Measurements from ENCODE around the gene LIPG. TPM values are rescaled to one million over a fixed set of nuclear protein-coding genes. Genes with fewer than 3 reads are reported as not detected.

Gene LIPG
- total RNA-seq, 4 donors from 2014 or later, result 0.24 to 6.4 (median 1.9) TPM

- DNase-seq (no peak), ATAC-seq (no peak)
- TF ChIP-seq POLR2A (IDR thresholded peaks at IDR 0.05), result no peak
- no peak for TF ChIP-seq CTCF (IDR thresholded peaks at IDR 0.05 in 4 of 5, conservative IDR thresholded peaks at IDR 0.05 in 1 of 5)
- H3K9me3 ChIP-seq, result no peaks in the 10 kb centered on the region
- in situ Hi-C loops (cut with MboI; ENCODE audit: low sequenced_read_pairs in 4 of 4) (no loop called here), intact Hi-C loops (cut with DNase I; ENCODE audit: low total_unique reads) (no loop called here)
- H3K36me3 ChIP-seq, result no peaks in the 10 kb centered on the region
- H3K4me1 ChIP-seq, result peaks cover 0 to 5% of the 10 kb centered on the region in 2 donors
- H3K4me3 ChIP-seq, result no peak overlapping the region
- H3K27ac ChIP-seq, result no peak overlapping the region
- no peaks in the 10 kb centered on the region for H3K27me3 ChIP-seq
Observed at GRCh38 chr18:49640741-49641140, 78.9 kb downstream of the LIPG start.

- no peak for ATAC-seq
- Histone ChIP-seq H3K27ac (peak overlapping the region in 1 of 4 donors; percentile 7), H3K4me3 (no peak overlapping the region)
Observed at GRCh38 chr18:49645196-49645595, 83.3 kb downstream of the LIPG start.

GRCh38 chr18:49645841-49646351 is 84.0 kb downstream of the LIPG start:
- DNase-seq (peak; percentile 35 to 76), ATAC-seq (peak; percentile 28 to 35)
- no peak overlapping the region for H3K4me3 ChIP-seq
- no peaks in the 10 kb centered on the region for H3K36me3 ChIP-seq
- intact Hi-C loops (cut with DNase I; ENCODE audit: low total_unique reads) (loop anchor here (5.0 kb wide), 1 partner anchor 84 kb away; the partner anchor contains the start of gene LIPG), in situ Hi-C loops (cut with MboI; ENCODE audit: low sequenced_read_pairs in 4 of 4) (no loop called here)
- no peak for TF ChIP-seq CTCF (IDR thresholded peaks at IDR 0.05 in 4 of 5, conservative IDR thresholded peaks at IDR 0.05 in 1 of 5)
- TF ChIP-seq POLR2A (IDR thresholded peaks at IDR 0.05), result no peak
- H3K4me1 ChIP-seq, result peaks cover 15 to 26% of the 10 kb centered on the region in 2 donors
- H3K27ac ChIP-seq, result peak overlapping the region; percentile 13 to 80 (median 31)
- no peaks in the 10 kb centered on the region for H3K27me3 ChIP-seq
- H3K9me3 ChIP-seq, result no peaks in the 10 kb centered on the region

More at GRCh38 chr18:49645196-49645595, 83.3 kb downstream of the LIPG start:
- H3K27me3 ChIP-seq, result no peaks in the 10 kb centered on the region
- DNase-seq, result no peak
- TF ChIP-seq CTCF (IDR thresholded peaks at IDR 0.05 in 4 of 5, conservative IDR thresholded peaks at IDR 0.05 in 1 of 5) (no peak), POLR2A (IDR thresholded peaks at IDR 0.05) (no peak)
- H3K36me3 ChIP-seq, result no peaks in the 10 kb centered on the region
- H3K4me1 ChIP-seq, result peaks cover 15 to 23% of the 10 kb centered on the region in 2 donors
- in situ Hi-C loops (cut with MboI; ENCODE audit: low sequenced_read_pairs in 4 of 4), result no loop called here
- intact Hi-C loops (cut with DNase I; ENCODE audit: low total_unique reads), result loop anchor here (5.0 kb wide), 1 partner anchor 83 kb away; the partner anchor contains the start of gene LIPG
- H3K9me3 ChIP-seq, result no peaks in the 10 kb centered on the region

GRCh38 chr18:49646873-49647272 is 85.0 kb downstream of the LIPG start:
- ATAC-seq (no peak), DNase-seq (no peak)
- H3K27ac ChIP-seq, result peak overlapping the region in 2 of 4 donors; percentile 54 to 80
- no peaks in the 10 kb centered on the region for H3K9me3 ChIP-seq
- H3K4me3 ChIP-seq, result no peak overlapping the region
- H3K27me3 ChIP-seq, result no peaks in the 10 kb centered on the region
- H3K4me1 ChIP-seq, result peaks cover 15 to 31% of the 10 kb centered on the region in 2 donors
- no peaks in the 10 kb centered on the region for H3K36me3 ChIP-seq
- intact Hi-C loops (cut with DNase I; ENCODE audit: low total_unique reads) (loop anchor here (5.0 kb wide), 1 partner anchor 85 kb away; the partner anchor contains the start of gene LIPG), in situ Hi-C loops (cut with MboI; ENCODE audit: low sequenced_read_pairs in 4 of 4) (no loop called here)
- TF ChIP-seq CTCF (IDR thresholded peaks at IDR 0.05 in 4 of 5, conservative IDR thresholded peaks at IDR 0.05 in 1 of 5) (no peak), POLR2A (IDR thresholded peaks at IDR 0.05) (no peak)
